Endothelial cell of hepatic sinusoid (primary cell): ENCODE results near the gene RAD21L1.

Experiments used
- in situ Hi-C: cut with HindIII; loops from 2 replicates; pipeline ENCODE4 v1.10.0; 2017; ENCODE audit warnings: low sequenced_read_pairs

The RAD21L1 gene

DNA sequence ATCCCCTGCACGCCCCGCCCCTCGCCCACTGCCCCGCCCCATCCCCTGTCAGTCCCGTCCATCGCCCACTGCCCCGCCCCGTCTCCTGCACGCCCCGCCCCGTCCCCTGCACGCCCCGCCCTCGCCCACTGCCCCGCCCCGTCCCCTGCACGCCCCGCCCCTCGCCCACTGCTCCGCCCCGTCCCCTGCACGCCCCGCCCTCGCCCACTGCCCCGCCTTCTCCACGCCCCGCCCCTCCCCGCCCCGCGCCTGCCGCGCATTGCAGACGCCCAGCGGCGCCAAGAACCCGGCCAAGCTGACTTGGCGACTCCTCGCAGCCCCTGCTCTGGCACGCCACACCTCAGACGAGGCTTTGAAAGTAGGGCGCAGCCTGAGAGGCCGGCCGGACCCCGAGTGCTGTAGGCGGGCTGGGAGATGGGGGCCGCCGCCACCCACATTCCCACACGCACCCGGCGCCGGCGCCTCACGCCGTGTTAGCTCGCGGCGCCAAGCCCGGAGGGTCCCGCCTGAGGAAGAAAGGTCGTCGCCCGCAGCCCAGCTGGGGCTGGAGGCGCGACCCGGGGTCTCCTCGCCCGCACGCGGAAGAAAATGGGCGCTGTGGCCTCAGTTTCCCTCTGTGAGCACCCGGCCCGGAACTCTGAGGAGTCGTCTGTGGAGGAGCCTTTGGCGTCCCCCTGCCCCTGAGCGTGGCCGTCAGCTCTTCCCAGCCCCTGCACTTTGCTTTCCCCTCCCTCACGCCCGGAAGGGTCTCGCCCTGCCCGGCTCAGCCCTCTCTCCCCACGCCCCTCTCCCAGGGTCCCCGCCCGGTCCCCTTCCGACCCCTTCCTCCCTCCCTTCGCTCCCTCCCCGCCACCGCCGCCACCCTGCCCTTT is at the start of gene RAD21L1:
TSS of gene RAD21L1 (plus strand) at position 262 of the 872 bp plus-strand sequence. CDS start 2,410 bp downstream, outside the sequence.
- in situ Hi-C loops, result no loop called here

DNA sequence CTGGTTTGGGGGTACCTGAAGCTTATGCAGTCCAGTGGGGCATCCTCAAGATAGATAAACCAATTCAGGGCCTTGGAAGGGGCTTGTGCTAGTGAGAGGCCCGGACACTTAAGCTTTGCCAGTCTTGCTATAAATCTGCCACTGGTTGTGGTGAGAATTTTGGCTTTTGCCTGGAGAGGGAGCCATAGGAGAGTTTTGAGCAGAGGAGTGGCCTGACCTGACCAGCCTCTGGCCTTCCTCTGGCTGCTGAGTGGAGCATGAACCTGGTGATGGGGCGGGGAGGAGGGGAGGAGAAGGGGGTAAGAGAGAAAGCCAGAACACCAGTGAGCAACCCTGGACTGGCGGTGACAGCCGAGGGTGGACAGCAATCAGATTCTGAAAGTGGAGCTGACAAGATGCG is 48.2 kb upstream of the RAD21L1 start:
- in situ Hi-C loops, result no loop called here

DNA sequence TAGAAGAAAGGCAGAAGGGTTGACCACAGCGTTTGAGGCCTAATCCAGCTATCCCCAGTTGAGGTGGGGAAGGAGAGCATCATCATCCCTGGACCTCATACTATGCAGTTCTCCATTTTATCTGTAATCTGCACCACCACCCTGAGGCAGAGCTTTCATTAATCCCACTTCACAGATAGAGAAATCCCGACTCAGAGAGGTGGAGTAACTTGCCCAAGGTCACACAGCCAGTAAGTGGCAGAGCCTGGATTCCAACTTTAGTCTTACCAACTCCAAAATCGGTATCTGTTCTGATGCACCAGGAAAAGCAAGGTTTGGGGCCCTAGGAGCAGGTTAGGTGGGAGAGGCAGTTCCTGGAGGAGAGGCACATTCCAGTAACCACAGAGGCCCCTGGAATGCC is 47.7 kb upstream of the RAD21L1 start:
- in situ Hi-C loops, result no loop called here

DNA sequence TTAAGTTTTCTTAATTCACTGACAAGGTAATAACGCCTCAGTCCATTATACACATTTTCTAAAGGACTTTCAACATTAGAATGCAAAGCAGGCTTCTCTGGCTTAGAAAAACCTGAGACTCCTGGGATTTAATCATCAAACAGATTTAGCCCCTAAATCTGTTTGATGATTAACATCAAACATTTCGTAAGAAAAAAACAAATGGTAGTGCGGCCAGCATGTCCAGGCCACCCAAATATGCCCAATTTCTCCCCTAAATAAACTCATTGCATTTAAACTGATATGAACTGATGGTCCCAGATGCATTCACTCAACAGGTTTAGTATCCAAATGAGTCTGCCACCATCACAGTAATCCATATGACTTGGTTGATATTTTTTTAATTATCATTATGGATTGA is 47.2 kb upstream of the RAD21L1 start:
- in situ Hi-C loops, result no loop called here

DNA sequence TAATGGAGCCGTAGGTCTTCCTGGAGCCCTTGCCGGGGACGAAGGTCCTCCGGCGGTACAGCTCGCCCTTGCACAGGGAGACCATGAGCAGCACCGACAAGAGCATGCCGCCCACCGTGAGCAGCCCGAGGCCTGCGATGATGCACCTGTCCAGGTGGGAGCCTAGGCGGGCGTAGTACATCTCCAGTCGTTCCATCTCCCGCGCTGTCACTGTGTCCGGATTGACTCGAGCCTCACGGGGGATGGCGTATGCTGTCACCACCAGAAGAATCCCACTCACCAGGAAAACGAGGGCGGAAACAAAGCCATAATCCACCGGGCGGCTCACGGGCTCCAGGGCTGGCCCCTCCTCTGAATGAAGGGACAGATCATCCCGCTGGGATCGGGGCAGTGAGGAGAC is 44.9 kb upstream of the RAD21L1 start:
- in situ Hi-C loops, result no loop called here

DNA sequence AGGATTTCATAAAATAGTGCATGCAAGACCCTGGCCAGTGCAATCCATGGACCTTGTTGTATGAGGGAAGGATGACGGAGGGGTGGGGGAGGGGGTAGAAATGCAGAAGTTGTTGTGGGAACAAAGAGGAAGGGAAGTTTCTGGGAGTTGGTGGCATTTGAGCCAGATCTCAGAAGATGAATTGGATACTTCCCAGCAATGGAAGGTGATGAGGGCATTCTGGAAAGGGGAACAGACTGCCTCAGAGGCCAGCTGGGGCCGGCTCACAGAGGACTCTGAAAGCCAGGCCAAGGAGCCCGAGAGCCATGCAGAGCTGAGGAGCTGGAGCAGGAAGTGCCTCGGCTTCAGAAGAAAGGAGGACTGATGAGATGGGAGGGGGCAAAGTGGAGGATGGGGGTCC is 43.7 kb upstream of the RAD21L1 start:
- in situ Hi-C loops, result no loop called here

DNA sequence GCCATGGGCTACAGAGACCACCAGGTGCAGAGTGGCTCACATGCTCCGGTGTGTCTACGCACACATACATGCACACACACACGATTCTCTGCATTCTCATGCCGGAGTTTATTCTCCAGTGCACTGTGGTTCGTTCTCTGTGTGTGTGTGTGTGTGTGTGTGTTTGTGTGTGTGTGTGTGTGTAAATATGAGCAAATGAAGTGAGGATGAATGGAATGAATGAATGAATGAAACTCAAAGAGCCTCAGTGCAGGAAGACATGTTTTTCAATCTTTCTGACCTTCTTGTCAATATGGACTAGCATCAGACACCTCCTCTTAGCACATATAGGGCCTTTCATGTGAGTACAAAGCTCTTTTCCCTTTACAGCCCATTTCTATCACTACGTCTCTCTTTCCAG is 42.7 kb upstream of the RAD21L1 start:
- in situ Hi-C loops, result no loop called here

DNA sequence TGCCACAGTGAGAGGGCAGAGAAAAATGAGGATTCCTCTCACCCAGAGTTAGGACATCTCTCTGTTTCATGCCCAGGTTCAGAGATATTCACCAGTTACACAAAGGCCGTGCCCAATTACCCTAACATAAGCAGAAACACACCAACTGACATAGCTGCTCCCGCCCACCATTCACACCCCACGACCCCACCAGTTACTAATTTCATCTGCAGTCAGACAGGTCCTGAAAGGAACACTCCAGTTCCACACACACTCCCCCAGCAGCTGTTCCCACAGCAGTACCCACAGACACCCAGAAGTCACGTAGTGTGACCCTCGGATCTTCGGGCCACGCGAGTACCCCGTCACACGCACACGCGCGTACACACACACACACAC is 41.6 kb upstream of the RAD21L1 start:
- in situ Hi-C loops, result no loop called here

DNA sequence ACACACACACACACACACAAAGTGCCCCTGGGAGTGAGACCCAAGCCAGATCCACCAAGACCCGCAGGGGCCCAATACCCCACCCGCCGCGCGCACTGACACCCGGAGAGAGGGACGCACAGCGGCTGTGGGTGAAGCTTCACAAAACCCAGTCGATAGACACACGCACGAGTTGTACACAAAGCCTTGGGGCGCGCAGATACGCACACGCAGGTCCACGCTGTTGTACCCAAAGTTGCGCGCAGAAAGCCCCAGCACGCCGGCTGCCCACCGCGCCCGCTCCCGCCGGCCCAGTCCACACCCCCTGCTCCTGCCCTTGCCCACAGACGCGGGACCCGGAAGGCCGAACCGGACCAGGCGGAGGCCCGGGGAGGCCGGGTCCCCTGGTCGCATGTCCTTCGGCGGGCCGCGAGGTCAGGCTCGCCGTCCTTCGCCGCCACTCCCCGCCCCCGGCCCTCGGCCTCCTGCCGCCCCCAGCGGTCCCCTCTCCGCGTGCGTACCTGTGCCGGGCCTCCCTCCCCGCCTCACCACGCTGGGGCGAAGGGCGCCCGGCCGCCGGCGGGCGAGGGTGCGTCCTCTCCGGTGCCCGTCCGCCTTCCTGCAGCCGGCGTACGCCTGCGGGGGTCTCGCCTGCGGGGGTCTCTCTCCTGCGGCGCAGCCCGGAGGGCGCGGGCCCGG is 41.1 kb upstream of the RAD21L1 start, which contains the start of gene TMEM74B:
TSS of gene TMEM74B (minus strand) at position 344 of the 678 bp plus-strand sequence. CDS start 1,180 bp downstream, outside the sequence.
- in situ Hi-C loops, result no loop called here

DNA sequence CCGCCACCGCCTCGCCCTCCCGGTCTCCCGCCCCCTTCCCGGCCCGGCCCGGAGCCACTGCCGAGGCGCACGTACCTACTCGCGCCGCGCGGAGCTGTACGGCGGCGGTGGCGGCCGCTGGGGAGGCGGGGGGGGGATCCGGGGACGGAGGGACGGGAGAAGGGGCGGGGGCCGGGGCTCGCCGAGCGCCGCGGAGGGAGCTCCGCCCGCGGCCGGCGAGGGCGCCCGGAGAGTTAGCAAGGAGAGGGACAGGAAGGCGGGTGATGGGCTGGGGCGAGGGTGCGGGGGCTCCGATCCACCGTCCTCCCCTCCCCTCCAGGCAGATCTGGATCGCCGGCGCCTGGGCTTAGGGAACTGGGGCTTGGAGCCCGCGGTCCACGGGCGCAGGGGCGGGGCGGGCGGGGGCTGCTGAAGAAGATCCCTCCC is 40.5 kb upstream of the RAD21L1 start:
- in situ Hi-C loops, result no loop called here

DNA sequence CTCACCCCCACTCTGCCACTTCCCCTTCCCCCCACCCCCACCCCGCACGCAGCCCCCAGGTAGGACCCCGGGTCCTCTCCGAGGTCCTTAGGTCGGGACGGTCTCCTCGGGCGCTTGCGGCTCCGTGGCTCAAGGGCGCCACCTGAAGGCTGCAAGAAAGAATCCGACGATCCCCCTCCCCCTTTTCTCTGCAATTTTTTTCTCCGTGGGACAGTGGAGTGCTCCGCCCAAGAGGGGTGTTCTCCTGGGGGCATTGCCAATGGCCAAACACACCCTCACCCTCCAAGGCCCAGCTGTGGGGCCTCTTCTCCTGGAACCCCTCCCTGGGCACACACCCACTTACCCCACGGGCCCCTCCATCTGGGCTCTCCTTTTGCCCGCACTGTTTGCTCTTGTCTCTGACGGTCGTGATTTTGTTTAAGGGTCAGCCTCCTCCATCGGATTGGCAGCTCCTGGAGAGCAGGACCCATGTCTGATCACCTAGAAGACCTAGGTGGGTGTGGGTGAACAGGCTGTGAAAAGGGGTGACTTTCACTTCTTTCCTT is 40.0 kb upstream of the RAD21L1 start:
- in situ Hi-C loops, result no loop called here

DNA sequence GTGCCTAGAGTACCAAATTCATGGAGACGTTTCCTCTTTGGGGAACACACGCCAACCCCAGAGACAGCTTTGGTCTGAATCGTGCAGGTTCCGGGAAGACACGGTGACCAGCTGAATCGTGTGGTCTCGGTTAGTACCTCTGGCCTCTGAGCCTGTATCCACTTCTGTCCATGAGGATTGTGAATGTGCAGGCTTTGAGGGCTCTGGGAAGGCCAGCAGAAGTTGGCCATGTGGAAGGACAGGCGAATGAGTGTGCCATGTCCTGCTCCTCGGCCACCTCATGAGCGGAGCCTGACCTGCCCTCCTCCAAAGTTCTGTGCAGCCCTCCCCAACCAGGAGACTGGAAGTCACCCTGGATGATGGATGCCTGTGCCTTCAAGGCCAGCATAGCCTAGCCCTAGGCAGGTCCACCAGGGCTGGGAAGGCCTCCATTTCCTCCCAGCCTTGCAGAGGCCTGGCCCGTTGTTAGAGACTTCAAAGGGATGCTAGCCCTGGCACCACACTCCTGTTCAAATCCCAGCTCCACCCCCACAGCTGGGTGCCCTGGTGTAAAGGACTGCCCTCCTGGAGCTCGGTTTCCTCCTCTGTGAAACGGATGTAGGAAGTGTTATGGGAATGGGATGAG is 39.4 kb upstream of the RAD21L1 start:
- in situ Hi-C loops, result no loop called here

DNA sequence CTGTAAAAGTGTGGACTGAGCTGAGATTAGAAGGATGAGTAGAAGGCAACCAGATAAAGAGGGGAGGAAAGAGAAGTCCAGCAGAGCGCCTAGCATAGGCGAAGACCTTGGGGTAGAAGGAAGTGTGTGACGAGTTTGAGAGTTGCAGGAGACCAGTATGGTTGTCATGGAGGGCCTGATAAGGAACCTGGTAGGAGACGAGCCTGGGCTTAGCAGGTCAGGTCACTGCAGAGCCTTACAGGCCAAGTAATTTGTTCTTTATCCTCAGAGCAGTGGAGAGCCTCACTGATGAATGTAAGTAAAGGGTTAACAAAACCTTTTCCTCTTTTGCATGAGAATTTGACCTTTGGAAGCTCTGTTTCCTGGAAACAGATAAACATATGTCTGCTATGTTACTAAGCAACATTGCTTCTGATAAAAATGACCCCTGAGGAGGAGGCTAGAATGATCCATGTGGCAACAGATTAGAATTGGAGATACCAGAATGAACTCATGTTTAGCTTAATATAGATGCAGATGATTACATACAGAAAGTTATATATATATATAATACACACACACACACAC is 38.2 kb upstream of the RAD21L1 start:
- in situ Hi-C loops, result no loop called here

DNA sequence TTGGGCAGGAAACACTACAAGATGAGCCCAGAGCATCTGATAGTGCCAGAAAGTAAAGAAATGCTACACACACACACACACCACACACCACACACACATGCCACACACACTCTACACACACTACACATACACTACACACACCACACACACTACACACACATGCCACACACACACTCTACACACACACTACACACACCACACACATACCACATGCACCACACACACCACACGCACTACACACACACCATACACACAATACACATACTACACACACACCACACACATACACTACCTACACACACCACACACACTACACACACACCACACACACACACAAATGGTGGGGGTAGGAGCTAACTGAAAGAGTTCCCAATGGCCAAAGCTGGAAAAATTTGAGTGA is 37.5 kb upstream of the RAD21L1 start:
- in situ Hi-C loops, result no loop called here

DNA sequence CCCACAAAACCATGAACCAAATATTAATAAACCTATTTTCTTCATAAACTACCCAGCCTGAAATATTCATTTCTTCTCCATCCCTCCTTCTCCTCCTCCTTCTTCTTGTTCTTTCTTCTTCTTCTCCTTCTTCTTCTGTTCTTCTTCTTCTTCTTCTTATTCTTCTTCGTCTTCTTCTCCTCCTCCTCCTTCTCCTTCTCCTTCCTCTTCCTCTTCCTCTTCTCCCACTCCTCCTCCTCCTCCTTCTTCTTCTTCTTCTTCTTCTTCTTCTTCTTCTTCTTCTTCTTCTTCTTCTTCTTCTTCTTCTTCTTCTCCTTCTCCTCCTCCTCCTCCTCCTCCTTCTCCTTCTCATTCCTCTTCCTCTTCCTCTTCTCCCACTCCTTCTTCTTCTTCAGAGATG is 36.0 kb upstream of the RAD21L1 start:
- in situ Hi-C loops, result no loop called here

DNA sequence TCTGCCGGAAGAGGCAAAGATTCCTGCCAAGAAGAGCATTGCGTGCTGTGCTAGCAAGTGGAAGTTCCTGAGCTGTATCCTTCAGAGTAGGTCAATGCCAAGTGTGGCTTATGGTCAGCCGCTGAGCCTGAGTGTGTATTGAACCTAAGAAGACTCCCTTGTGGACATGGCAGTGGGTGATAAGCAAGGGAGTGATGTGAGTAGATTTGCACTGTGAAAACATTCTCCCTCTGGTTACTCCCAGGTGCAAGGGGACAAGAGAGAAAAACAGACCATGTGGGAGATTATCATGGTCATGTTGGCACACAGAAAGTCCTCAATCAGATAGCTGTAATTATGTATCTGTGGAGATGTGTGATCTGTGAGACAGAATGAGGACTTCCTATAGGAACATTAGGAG is 35.0 kb upstream of the RAD21L1 start:
- in situ Hi-C loops, result no loop called here

DNA sequence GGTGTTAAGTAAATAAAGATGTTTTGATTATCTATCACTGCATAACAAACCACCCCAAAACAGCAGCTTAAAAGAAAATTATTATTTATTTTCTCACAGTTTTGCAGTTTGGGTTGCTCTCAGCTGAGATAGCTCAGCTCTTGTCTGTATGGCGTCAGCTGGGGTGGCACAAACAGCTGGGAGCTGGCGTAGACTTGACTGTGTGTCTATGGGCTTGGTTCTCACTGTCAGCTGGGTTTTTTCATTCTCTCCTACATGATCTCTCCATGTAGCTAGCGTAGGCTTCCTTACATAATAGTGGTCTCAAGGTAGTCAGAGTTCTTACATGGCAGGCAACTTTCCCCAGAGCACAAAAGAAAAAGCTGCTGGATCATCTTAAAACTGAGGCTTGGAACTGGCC is 34.5 kb upstream of the RAD21L1 start:
- in situ Hi-C loops, result no loop called here

DNA sequence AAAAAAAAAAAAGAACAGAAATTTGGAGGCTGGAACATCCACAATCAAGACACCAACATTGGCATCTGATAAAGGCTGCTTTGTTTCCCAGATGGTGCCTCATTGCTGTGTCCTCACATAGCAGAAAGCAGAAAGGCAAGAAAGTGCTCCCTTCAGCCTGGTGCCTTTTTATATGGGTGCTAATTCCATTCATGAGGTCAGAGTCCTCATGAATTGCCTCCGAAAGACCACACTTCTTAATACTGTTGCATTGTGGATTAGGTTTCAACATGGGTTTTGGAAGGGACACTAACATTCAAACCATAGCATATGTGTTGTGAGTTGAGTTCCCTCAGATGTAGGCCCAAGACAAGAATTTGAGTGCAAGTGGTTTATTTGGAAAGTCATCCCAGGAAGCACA is 30.6 kb upstream of the RAD21L1 start:
- in situ Hi-C loops, result no loop called here

DNA sequence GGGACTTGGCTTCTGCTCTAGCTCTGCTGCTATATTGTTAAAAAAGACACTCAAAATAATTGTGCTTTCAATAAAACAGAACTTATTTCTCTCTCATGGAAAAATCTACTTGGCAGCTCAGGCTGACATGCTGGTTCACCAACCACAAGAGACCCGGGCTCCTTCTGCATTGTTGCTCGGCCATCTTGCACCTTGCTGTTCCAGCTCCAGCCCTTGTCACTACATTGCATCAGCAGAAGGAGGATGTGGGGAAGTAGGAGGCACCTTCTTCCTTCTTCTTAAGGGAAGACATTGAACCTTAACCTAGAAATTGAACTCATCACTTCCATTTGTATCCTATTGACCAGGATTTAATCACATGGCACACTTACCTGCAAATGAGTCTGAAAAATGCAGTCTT is 29.2 kb upstream of the RAD21L1 start:
- in situ Hi-C loops, result no loop called here

DNA sequence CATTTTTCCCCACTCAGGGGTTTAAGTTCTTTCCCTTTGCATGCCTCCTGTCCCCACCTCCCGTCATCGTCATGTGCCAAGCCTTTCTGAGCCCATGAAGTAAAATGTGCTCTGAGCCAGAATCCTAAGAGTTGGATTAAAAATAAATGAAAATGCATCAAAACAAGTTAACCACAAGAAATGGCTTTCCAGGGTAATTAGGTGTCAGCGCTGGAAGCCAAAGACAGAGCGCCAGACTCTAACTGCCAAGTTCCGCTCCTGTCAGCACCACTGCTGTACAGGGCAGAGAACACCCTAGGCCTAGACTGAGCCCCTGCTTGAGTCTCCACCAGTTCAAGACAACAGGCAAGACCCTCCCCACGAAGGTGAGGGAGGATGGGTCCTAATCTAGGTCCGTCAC is 28.0 kb upstream of the RAD21L1 start:
- in situ Hi-C loops, result no loop called here

DNA sequence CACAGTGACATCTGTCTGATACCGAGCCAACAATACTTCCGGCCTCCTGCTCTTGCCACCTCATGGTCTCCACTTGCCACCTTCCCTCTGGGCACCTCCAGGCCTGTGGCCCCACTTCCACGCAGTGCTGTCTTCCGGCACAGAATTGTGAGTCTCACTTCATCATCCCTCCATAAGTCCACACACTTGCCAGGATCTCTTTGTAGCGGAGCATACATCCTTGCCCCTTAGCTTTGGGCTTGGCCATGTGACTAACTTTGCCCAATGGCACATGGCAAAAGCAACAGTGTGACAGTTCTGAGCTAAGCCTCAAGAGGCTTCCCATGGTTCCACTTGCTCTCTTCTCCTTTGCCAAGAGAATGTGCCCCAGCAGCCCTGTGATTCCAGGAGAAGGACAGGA is 27.1 kb upstream of the RAD21L1 start:
- in situ Hi-C loops, result no loop called here
